Measurements from ENCODE around the gene RBM20.

Gene RBM20

DNA sequence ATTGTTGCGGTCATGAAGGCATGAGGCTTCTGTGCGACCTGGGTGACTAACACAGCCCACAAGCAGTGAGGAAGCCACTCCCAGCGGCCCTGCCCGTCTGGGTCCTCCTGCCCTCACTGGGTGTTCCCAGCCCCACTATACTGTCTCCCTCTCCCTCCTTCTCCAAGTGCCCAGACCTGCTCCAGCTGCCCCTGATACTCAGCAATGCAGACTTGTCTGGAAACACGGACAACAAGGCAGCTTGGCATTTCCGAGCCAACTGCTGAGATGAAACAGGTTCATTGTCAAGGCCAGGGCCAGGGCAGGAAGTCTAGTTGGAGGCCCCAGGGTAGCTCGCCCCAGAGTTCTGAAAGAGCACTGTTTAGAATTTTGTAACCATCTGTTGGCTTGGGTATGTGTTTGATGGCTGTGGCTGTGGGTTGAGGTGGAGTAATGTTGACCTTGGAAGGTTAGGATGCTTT, 95.7 kb downstream of the RBM20 start:
- DNase-seq (ENCODE audit: low read depth): peak; percentile 9

DNA sequence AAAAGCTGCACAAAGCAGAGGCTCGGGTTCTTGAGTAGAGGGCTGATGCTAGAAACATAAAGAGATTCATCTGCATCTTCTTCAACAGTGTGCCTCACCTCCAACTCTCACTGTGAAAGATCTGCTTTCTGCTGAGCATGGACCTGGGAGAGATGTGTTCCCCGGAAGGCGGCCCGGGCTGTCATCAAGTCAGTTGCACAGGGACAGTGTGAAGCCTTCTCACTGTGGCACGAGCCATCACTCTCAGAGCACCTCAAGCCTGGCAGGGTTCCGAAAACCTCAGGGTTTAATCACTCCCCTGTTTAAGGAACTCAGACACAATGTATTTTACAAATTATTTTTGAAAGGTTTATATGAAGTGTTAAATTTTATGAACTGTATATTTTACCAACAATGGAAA, 98.7 kb downstream of the RBM20 start:
- DNase-seq (ENCODE audit: low read depth): no peak

DNA sequence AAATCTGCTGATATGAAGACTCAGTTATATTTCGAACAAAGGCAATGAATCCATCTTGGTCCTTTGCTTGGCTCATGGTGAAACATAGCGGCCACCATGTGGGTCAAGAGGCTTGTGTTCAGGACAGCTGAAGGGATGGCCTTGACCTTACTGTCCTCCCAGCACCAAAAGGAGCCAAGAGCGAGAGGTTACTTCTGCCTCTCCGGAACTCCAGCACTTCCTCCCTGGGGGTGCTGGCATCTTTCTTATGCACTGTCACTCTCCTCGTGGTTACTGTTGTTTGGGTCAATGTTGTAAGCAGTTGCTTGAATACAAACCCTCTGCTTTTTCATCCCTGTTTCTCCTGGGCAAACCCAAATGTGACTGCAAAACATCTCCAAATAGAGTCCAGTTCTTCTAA, 100.6 kb downstream of the RBM20 start:
- DNase-seq (ENCODE audit: low read depth): no peak

DNA sequence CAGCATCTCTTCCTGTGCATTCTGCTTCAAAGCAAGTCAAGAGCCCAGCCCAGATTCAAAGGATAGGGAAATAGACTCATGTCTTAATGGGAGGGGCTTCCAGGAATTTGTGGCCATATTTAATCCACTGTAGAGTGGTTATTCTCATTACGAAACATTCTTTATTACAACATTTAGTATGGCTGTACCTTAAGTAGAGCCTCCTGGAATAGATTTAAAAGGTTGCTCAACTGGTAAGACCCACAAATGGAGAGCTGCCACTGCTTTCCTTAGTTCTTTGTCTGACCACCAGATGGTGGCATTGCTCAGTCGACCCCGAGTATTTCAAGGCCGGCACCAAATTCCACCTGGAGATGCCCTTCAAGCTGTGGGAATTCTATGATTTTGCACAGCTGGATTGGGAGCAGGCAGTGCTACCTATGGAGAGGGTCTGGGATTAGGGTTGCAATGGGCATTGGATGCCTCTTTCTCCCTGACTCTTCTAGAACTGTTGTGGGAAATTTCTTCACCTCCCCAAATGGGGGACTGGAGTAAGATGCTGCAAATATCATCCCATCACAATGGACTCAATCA, 102.2 kb downstream of the RBM20 start:
- no peak for DNase-seq (ENCODE audit: low read depth)

DNA sequence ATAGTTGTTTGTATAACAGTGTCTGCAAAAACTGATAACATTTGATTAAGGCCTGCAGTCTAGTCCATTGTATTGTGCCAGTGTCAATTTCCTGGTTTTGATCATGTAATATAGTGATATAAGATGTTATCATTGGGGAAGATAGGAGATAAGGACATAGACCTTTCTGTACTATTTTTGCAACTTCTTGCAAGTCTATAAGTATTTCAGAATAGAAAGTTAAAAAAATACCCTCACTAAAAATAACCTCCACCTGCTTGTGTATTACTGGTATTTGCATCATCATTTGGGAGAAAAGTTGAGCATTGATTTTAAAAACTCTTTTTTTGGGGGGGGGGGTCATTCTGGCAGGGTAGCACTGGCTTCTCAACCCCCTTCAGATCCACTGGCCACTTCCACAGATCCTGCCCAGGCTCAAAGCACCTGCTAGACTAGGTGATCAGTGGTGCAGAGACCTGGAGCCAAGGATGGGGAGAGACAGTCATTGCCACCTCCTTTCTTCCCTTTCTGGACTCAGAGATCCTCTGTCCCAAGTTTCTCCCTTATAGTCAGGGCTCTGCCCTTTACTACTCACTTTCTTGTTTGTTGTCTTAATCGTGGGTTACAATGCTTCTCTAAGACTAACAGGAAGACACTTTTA, 103.0 kb downstream of the RBM20 start:
- no peak for DNase-seq (ENCODE audit: low read depth)

DNA sequence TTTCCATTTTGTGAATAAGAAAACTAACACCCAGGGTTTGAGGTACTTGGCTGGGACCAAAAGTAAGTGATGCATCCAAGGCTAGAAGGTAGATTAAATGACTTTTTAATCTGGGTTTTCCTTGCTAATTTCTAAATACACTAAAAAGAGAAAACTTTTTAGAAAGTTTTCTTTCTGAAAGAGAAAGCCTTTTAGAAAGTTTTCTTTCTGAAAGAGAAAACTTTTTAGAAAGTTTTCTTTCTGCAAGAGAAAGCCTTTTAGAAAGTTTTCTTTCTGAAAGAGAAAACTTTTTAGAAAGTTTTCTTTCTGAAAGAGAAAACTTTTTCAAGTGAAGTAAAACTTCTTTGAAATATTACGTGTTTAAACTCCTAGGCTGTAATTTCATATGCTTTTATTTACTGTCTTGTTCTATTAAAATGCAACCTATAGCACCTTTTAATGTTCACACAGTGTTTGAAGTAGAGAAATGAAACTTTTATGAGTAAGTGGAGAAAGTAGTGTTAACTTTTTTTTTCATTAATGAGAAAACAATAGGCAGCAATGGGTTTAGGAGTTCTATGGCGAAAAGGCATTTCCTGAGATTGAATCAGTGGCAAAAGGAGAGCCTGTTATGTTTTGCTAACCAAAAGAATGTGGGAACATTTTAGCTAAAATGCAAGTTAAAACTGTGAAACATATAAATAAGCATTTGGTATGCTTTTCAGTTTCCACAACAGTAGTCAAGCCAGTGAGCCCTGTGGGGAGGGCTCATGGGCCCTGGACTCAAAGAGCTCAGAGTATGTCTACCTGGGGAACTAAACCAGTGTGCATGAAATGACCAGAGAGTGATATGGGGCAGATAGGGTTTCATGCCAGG, 103.7 kb downstream of the RBM20 start:
- DNase-seq (ENCODE audit: low read depth): no peak

DNA sequence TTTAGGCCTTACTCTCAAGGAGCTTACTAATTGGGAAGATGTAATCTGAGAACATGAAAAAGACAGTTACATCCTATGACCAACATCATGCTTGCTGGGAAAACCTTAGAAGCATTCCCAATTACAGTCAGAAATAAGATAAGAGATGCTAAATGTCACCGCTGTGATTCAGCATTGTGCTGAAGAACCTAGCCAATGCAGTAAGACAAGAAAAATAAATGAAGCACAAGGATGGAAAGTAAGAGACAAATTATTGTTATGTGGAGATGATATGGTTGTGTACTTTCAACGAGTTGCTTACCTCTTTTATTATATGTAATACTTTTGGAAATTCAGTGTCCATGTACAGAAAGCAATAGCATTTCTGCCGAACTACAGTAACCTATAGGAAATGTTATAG, 104.8 kb downstream of the RBM20 start:
- no peak for DNase-seq (ENCODE audit: low read depth)

DNA sequence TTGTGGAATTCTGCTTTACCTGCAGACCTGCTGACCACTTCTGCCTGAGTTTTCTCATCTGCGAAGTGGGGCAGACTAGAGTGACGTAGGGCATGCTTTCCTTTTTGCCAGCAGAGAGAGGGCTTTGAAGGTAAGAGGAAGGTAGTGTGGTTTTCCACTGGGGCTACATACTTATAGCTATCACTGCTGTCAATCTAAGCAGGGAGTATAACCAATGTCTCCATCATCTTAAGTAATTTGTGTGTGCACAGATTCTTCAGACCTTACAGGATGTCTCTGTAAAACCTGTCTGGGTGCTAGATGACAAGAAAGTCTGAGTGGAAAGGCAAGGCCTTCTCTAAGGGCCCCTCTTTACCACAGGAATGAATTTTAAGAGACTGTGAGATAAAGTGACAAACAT, 106.8 kb downstream of the RBM20 start:
- no peak for DNase-seq (ENCODE audit: low read depth)

DNA sequence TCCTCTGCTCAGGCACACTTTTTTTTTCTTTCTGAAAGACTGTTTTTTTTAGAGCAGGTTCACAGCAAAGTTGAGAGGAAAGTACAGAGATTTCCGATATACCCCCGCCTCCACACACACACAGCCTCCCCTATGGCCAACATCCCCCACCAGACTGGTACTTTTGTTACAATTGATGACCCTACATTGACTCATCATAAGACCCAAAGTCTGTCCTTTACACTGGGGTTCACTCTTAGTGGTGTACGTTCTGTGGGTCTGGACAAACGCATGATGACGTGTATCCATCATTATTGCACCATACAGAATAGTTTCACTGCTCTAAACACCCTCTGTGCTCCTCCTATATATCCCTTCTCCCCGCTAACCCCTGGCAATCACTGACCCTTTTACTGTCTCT, 107.7 kb downstream of the RBM20 start:
- no peak for DNase-seq (ENCODE audit: low read depth)

DNA sequence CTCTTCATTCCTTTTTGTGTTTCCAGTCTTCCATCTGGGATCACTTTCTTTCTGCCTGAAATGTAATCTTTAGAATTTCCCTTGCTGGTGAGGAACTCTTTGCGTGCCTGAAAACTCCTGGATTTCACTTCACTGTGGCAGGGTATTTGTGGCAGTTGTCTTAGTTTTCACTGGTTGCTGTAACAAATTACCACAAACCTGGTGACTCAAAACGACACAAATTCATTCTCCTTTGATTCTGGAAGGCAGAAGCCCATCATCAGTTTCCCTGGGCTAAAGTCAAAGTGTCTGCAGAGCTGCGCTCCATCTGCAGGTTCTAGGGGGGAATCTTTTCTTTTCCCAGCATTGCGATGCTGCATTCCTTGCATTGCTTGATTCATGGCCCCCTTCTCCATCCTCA, 109.3 kb downstream of the RBM20 start:
- DNase-seq (ENCODE audit: low read depth): no peak

DNA sequence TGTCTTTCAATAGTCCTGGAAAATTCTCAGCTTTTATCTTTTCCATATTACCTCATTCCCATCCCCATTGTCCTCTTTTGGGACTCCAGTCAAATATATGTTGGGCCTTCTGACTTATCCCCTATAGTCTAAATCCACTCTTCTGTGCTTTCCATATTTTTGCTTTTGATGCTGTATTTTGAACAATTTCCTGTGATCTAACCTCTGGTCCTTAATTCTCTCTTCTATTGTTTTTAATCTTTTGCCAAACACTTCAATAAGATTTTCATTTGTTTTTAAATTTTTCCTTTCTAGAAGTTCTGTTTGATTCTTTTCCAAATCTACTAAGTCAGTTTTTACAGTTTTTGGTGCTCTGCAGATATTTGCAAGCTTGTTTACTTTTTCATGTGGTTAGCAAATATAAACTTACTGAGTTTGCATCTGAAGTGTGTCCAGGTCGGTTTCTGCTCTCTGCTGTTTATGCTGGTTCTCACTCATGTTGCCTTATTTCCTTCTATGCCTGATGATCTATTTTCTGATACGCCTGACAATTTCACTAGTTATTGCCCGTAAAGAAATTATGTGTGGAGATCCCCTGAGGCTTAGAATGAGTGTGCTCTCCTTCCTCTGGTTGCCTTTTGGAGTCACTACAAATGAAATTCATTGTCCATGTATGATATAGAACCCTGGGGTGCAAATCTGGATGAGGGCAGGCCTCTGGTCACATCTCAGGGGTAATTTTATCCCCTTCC, 110.4 kb downstream of the RBM20 start:
- no peak for DNase-seq (ENCODE audit: low read depth)

DNA sequence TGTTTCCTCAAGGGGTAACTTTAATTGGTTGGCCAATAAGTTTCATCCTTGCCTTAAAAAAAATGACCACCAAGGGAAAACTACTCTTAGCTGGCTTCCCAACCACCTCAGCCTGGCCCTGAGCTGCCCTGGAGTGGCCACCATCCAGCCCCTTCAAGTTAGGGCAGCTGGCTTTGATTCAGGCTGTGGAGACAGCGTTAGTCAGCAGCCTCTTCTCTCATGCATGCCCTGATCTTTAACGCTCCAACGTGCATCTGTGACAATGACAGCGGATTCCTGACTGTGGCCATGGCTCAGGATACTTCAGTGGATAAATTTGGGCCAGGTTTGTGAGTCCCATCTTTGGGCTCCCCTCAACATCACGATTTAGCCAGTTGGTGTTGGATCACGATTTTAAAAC, 111.6 kb downstream of the RBM20 start:
- no peak for DNase-seq (ENCODE audit: low read depth)

DNA sequence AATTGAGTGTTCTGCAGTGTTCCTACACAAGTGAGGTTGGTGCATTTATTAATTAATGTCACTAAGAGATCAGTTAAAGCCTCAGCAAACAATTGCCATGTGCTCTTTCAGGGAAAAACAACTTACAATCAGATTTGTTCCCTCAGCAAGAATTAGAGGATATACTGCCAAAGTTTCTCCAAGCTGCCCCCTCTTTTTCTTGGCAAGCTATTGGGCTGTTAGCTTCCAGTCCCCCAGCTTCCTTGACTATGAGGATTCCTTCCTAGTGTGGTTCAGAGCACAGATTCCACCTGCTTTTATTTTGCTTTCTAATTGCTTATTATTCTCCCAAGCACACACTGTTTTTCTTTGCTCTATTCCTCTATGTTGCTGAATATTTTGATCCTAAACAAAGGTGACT, 112.7 kb downstream of the RBM20 start:
- DNase-seq (ENCODE audit: low read depth): no peak

DNA sequence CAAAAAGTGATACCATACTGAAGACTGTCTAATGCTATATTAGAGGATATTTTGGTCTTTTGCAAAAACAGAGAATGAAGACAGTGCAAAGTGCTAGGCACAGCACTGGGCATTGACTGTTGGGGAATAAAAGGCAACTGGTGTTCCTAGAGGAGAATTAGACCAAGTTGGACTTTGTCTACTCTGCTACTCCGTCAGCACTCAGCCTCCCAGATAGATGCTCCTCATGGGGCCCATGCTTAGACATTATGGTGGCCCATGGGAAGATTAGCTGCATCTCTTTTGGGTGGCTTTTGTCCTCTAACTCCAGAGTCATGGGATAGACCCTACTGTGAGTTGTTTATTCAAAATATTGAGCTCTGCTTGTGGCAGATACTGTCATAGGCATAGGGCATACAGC, 113.5 kb downstream of the RBM20 start:
- DNase-seq (ENCODE audit: low read depth): no peak

DNA sequence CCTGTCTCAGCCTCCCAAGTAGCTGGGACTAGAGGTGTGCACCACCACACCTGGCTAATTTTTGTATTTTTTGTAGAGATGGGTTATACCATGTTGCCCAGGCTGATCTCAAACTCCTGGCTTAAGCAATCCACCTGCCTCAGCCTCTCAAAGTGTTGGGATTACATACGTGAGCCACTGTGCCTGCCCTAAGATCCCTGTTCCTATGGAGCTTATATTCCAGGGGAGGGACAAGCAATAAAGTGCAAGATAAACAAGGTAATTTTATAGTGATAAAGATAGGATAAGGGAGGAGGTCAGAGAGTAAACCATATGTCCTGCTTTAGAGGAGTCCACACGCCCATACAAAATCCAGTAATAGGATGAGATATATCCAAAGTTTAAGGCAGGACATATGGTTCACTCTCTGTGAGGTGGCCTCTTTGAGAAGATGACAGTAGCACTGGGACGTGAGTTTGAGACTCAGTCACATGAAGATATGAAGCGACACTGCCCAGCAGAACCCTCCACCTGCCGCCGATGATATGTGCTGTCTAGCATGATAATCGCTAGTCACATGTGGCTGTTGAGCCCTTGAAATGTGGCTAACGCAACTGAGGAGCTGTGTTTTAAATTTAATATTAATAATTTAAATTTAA, 114.1 kb downstream of the RBM20 start:
- DNase-seq (ENCODE audit: low read depth): no peak

DNA sequence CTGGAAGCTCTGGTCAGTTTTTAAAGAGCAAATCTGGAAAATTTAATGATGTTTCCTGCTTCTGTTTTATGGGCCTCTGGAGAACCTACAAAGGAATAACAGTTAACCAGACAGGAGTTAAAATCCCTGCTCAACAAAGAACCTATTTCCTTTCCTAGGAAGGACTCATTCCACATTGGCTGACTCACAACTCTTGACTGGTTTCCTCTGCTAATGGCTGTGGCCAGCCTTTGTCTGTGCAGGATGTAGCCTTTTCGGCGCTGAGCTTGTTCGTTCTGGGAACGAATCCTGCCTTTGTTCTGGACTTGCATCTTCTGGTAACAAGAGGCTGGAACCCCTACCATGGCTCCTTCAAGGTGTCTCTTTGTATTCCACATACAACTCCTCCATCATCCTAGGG, 114.8 kb downstream of the RBM20 start:
- DNase-seq (ENCODE audit: low read depth): no peak

DNA sequence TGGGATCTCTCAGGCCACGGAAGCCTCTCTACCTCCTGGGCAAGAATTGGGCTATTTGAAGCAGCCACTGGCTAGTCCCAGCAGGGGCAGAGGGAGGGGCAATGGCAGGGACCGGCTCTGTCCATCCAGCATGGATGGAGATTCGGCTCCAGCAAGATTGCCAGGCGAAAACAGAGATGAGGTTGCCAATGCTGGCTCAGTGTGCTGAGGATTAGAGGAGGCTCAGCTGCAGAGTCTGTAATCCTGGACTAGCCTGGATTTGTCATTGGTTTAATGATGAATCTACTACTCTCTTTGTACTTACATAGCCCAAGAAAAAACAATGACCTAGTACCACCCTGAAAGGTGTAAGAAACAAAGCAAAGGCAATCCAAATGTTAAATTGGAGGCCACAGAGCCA, 115.4 kb downstream of the RBM20 start:
- DNase-seq (ENCODE audit: low read depth): no peak

DNA sequence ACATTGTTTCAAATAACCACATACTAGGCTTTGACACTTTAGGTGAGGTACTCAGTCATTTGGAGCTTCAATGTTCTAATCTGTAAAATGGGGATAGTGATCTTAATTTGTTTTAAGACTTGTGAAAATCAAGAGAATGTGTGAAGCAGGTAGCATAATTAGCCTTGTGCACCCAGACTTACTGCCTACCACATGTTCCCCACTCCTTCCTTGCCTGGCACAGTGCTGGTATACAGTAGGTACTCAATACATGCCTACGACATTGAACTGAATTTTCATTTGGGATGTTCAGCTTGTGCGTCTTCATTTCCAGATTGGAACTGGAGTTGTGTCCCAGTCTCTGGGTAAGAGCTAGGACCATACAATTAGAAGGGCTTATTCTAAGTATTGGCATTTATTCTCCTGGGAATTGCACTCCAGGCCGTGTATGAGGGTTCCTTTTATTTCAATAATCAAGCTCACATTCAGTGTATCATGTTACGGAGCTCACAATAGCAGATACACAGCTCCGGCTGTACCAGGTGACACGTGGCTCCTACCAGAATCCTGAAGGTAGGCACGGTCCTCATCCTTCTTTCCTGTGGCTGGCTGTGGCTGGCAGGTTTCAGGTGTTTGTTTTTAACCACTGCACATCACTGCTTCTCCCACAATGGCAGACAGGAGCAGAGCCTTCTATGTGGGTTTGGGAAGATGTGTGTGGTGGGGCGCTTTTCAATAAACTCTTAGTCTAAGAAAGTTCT, 118.1 kb downstream of the RBM20 start:
- no peak for DNase-seq (ENCODE audit: low read depth)

DNA sequence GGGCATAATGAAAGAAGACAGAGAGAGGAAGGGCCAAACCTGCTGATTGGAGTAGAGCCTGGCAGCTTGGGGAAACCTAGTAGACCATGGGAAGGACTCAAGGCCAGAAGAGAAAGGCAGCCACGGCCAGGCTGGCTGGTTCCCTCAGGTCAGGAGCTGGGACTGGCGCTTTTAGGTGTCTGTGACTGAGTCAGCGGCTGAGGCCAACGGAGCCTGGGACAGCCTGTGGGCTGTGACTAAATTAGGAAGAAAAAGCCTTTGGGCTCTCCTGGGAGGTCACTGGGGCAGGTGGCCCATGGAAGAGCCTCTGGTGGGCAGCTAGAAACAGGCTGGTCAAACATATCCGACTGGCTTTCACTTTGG, 118.7 kb downstream of the RBM20 start:
- DNase-seq (ENCODE audit: low read depth): no peak

DNA sequence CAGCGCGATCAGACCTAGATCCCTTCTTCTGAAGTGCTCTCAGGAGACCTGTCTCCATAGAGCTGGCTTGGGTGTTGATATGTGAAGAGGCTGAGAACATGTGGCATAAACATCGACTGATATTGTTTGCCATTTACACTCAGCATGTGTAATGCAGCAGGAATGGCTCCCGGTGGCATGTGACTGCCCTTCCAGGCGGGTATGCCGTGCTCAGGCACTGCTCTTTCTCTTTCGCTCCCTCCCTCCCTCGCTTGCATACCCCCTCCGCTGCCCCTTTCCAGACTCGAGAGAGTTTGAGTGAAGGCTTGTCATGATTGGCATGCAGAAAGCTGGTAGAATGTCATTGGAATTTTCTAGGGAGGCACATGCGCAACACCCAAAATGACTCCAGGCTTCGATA, 120.2 kb downstream of the RBM20 start:
- no peak for DNase-seq (ENCODE audit: low read depth)

DNA sequence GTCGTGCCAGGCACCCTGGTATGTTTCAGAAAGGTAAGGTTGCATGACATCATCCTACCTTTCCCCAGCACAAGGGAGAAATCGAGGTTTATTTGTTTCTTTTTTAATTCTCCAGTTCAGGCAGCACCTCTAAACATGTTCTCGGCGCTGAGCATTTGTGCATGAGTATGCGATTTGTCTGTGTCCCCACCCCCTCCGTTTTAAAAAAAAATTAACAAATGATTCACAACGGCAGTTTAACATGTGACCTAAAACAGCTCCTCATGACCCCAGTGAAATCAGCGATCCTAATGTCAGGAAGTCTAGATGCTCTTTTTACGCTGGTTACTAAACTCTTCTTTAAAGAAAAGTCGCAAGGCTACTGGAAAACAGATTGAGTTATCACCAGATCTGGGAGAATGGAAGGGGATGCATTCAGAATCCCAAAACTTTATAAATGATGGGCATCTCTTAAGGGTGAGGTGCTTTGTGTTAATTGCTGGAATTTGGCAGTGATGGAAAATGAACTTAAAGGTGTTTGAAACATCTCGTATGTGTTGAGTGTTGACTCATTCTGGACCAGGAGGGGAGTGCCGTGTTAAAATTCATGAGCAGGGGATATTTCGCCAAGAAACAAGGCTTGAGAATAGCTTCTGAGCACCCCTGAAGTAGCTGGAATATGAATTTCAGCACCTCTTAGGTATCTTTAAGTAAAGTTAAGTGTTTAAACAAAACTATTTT, 120.8 kb downstream of the RBM20 start:
- DNase-seq (ENCODE audit: low read depth): no peak

All from activated T-helper 1 cell treated with Interleukin-2 at 50 U/mL for 16 hours (primary cell).